KMS-11 (cell line): Measurements from ENCODE around the gene CROCC2.

Experiments
- H2AFZ ChIP-seq: fragments of 200-600 bp; sonication (generic); 2 replicates; pipeline ENCODE4 v1.6.1; 2016; ENCODE audit warnings: antibody characterized with exemption, mixed run types, low read depth
- H3K27ac ChIP-seq: fragments of 200-600 bp; sonication (generic); 2 replicates; pipeline ENCODE4 v1.6.1; 2016; ENCODE audit warnings: mild to moderate bottlenecking, mixed run types
- H3K27me3 ChIP-seq: fragments of 200-600 bp; sonication (generic); 2 replicates; pipeline ENCODE4 v1.6.1; 2017; ENCODE audit warnings: mild to moderate bottlenecking, low read depth, mixed run types, moderate library complexity; ENCODE audit not compliant: insufficient read depth
- H3K36me3 ChIP-seq: fragments of 200-600 bp; sonication (generic); 2 replicates; pipeline ENCODE4 v1.6.1; 2017; ENCODE audit warnings: mild to moderate bottlenecking, mixed run types; ENCODE audit not compliant: insufficient read depth
- H3K4me1 ChIP-seq: fragments of 200-600 bp; sonication (generic); 2 replicates; pipeline ENCODE4 v1.6.1; 2016; ENCODE audit warnings: mild to moderate bottlenecking, low read depth, mixed run types; ENCODE audit not compliant: poor library complexity, severe bottlenecking
- H3K4me2 ChIP-seq: fragments of 200-600 bp; sonication (generic); 2 replicates; pipeline ENCODE4 v1.7.0; 2016; ENCODE audit warnings: mild to moderate bottlenecking, mixed run types
- H3K4me3 ChIP-seq: fragments of 200-600 bp; sonication (generic); IDR thresholded peaks from 2 replicates; pipeline ENCODE4 v1.6.1; 2017; ENCODE audit warnings: low read depth, low read length, mixed read lengths; ENCODE audit not compliant: insufficient read depth
- H3K79me2 ChIP-seq: fragments of 200-600 bp; sonication (generic); 2 replicates; pipeline ENCODE4 v1.6.1; 2016; ENCODE audit warnings: low read depth, mixed run types; ENCODE audit not compliant: insufficient read depth
- H3K9ac ChIP-seq: fragments of 200-600 bp; sonication (generic); 2 replicates; pipeline ENCODE4 v1.6.1; 2016; ENCODE audit warnings: mild to moderate bottlenecking, mixed run types
- H4K20me1 ChIP-seq: fragments of 200-600 bp; sonication (generic); 2 replicates; pipeline ENCODE4 v1.6.1; 2016; ENCODE audit warnings: mild to moderate bottlenecking, mixed run types; ENCODE audit not compliant: insufficient read depth
- TF ChIP-seq, protein P1 (sequence below): fragments of 200-600 bp; sonication (generic); conservative IDR thresholded peaks from 2 replicates; pipeline ENCODE4 v1.6.1; 2017; ENCODE audit warnings: low read depth, mild to moderate bottlenecking, antibody characterized with exemption, low read length, moderate library complexity, mixed read lengths

Gene CROCC2

DNA sequence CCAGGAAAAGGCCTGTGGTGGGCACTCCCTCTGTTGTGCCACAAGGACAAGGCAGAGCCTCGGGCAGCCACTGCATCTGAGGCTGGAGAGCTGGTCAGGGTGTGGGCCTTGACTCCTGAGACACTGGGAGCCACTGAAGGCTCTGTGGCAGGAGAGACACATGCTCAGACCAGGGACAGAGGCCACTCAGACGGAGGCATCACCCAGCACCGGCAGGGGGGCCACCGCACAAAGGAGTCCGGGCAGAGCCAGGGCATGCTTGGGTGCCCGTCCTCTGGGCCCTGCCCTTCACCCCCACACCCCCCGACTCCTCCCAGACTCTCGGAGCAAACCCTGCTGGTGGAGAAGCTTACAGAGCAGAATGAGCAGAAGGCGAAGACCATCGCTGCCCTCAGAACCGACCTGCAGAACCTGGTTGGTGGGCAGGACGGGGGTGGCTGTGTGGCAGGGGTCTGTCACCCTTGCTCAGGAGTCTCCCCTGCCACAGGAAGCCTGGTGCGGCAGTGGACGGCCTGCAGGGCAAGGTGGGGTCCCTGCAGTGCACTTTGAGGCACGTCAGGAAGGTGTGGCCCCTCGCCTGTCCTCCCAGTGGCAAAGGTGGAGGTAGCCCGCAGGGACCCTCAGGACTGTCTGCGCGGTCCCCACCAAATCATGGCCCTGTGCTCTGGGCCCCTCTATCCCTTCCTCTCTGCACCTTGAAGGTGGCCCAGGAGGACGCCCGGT, 26.0 kb downstream of the CROCC2 start:
- Histone ChIP-seq H4K20me1 (no peaks in the 10 kb centered on the region), H3K4me3 (no peak overlapping the region), H3K4me1 (no peaks in the 10 kb centered on the region), H3K79me2 (no peaks in the 10 kb centered on the region), H3K27ac (no peak overlapping the region), H2AFZ (no peak overlapping the region), H3K27me3 (peaks cover 56% of the 10 kb centered on the region), H3K36me3 (no peaks in the 10 kb centered on the region), H3K9ac (no peak overlapping the region), H3K4me2 (no peak overlapping the region)
- TF ChIP-seq, protein P1, sequence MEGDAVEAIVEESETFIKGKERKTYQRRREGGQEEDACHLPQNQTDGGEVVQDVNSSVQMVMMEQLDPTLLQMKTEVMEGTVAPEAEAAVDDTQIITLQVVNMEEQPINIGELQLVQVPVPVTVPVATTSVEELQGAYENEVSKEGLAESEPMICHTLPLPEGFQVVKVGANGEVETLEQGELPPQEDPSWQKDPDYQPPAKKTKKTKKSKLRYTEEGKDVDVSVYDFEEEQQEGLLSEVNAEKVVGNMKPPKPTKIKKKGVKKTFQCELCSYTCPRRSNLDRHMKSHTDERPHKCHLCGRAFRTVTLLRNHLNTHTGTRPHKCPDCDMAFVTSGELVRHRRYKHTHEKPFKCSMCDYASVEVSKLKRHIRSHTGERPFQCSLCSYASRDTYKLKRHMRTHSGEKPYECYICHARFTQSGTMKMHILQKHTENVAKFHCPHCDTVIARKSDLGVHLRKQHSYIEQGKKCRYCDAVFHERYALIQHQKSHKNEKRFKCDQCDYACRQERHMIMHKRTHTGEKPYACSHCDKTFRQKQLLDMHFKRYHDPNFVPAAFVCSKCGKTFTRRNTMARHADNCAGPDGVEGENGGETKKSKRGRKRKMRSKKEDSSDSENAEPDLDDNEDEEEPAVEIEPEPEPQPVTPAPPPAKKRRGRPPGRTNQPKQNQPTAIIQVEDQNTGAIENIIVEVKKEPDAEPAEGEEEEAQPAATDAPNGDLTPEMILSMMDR = no peak

DNA sequence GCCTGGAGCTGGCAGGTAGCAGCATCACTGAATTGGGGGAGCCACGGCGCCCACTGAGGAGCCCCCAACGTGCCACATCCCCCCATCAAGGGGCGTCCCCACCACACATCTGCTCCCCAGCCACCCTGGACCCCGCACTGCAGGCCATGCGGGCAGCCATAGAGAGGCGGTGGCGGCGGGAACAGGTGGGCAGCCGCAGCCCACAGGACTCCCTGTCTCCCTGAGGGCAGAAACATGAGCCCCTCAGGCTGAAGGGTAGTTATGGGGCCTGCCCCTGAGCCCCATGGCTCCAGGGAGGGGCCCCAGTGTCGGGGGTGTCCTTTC, 26.6 kb downstream of the CROCC2 start:
- Histone ChIP-seq H3K27me3 (peaks cover 51% of the 10 kb centered on the region; the same call in 1 of the 2 replicates), H3K36me3 (no peaks in the 10 kb centered on the region), H3K27ac (no peak overlapping the region), H4K20me1 (no peaks in the 10 kb centered on the region), H3K4me2 (no peak overlapping the region), H3K9ac (no peak overlapping the region), H3K79me2 (no peaks in the 10 kb centered on the region), H3K4me3 (no peak overlapping the region), H2AFZ (no peak overlapping the region), H3K4me1 (no peaks in the 10 kb centered on the region)
- TF ChIP-seq, protein P1 = no peak

DNA sequence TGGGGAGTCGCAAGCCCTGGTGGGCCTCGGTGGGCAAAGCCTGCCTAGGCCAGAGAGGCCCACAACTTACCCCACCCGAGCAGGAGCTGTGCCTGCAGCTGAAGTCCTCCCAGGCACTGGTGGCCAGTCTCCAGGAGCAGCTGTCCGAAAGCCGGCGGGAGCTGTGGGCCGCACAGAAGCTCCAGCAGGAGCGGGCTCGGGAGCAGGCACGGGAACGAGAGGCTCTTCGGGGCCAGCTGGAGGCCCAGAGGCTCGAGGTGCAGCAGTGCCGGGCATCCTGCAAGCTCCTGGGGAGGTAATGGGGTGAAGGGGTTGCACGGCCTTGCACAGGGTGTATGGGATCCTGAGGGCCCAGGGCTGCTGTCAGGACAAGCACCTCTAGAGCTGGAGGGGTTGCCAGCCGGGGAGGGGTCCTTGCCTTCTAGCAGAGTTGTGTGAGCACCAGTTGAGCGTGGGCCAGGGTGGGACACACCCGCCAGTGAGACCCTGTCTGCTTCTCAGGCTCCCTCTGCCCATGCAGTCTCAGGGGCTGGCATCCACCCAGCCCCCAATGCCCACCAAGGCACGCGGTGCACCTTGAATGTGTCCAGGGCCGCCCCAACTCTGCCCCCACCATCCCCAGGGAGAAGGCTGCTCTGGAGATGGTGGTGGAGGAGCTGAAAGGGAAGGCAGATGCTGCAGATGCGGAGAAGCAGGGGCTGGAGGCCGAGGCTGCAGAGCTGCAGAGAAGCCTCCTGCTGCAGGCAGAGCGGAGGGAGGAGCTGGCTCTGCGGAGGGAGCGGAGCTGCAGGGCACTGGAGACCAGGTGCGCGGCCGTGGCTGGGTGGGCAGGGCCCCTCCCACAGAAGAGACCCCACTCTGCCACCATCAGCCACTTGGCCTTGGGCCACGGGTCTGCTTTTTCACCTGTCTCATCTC, 27.2 kb downstream of the CROCC2 start:
- H3K79me2 ChIP-seq = no peaks in the 10 kb centered on the region
- no peaks in the 10 kb centered on the region for H3K4me1 ChIP-seq
- no peak overlapping the region for H3K4me2 ChIP-seq
- H3K36me3 ChIP-seq = no peaks in the 10 kb centered on the region
- TF ChIP-seq, protein P1 = no peak
- H3K4me3 ChIP-seq = no peak overlapping the region
- no peak overlapping the region for H3K27ac ChIP-seq
- H2AFZ ChIP-seq = no peak overlapping the region
- peaks cover 50% of the 10 kb centered on the region; the same call in 1 of the 2 replicates for H3K27me3 ChIP-seq
- H4K20me1 ChIP-seq = no peaks in the 10 kb centered on the region
- H3K9ac ChIP-seq = no peak overlapping the region

DNA sequence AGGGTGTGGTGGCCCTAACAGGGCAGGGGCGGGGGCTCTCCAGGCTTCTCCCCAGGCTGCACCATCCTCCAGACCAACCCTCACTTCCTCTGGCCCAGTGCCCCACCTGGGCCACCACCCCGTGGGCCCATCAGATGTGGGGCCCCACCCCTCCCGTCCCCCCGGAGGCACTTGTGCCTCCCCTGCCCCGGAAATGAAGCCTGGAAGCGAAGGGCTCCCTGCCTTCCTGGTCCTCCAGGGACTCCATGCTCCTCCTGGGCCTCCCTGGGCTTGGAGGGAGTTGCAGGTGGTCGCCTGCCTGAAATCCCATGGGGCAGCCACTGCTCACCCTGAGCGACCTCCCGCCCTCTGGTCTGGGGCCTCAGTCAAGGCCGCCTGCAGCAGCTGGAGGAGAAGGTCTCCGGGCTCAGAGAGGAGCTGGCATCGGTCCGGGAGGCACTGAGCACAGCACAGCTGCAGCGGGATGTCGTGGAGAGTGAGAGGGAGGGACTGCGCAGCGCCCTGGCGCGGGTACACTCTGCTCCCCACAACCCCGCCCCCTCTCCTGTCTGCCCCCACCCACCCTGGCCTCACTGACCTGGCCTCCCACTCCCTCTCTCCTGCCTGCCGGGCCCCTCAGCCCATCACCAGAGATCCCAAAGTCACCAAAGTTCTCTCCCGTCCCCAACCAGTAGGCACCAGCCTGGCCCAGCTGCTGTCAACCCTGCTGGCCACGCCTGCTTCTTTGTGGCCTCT, 28.0 kb downstream of the CROCC2 start:
- TF ChIP-seq, protein P1 = no peak
- Histone ChIP-seq H4K20me1 (no peaks in the 10 kb centered on the region), H3K27ac (no peak overlapping the region), H3K4me2 (no peak overlapping the region), H3K79me2 (no peaks in the 10 kb centered on the region), H3K4me3 (no peak overlapping the region), H3K36me3 (no peaks in the 10 kb centered on the region), H3K4me1 (no peaks in the 10 kb centered on the region), H3K27me3 (peaks cover 57% of the 10 kb centered on the region; the same call in 1 of the 2 replicates), H3K9ac (no peak overlapping the region), H2AFZ (no peak overlapping the region)
